GM19351 (cell line): ENCODE results near the gene ARMH4.

Experiments used
- ATAC-seq: cut with Tn5 transposase; IDR thresholded peaks from one replicate; pipeline ENCODE4 v1.9.1; 2021; ENCODE audit warnings: mild to moderate bottlenecking, moderate library complexity; ENCODE audit not compliant: unreplicated experiment

Gene ARMH4

GRCh38 chr14:58055497-58056010 is 96.5 kb downstream of the ARMH4 start:
- ATAC-seq, result no peak

GRCh38 chr14:58054100-58054499 is 97.9 kb downstream of the ARMH4 start:
- ATAC-seq, result no peak

DNA sequence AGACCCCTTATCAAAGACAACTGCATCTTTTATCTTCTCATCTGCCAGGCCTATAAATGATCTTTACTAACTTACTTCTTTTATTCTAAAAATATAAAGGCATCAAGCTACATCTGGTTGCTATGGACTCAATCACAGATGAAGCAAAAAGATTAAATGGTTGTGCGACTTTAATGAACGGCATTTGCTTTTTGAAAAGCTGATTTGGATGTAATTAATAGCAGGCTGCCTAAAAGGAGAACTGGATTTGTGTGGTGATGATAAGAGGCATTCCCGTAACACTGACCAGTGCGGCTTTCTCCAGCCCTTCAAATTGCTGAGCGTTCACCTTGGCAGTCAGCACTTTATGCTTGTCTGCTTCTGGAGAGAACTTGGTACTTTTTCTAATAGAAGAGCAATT is 103.8 kb downstream of the ARMH4 start:
- no peak for ATAC-seq

GRCh38 chr14:58027904-58028303 is 124.1 kb downstream of the ARMH4 start:
- ATAC-seq, result no peak

- no peak for ATAC-seq
Observed at GRCh38 chr14:58026967-58027366, 125.0 kb downstream of the ARMH4 start.

DNA sequence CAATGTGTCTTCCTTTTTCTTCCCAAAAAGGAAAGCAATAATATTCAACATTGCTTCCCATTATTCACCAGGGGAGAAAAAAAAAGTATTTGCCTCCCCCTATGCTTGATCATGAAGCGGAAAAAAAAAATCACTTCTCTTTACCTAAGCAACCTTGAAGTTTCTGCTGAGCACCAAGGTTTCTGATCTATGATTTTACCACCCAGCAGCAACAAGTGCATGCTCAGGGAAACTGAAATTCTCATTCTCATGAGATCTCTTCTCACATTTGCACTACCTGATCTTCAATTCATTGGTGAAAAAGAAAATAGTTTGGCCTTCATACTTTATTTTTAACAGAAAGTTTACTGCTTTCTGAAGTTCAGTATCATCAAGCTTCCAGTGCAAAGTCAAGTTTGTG is 125.8 kb downstream of the ARMH4 start:
- ATAC-seq, result no peak

DNA sequence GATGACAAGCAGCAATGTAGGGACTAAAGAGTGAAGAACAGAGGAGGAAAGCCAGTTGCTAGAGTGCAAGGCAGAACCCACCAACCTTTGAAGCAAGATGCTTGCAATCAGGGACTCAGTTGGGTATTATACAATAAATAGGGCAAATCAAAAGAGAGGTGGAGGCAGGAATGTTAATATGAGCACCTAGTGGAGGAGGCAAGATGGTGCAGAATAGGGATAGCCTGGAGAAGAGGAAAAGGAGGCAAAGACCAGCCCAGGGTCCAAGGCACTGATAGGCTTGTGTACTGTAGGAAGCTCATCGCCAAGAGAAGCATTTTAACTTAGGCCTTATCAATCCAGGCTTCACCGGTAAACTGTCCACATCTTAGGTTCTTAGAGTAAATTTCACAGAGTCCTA is 137.2 kb downstream of the ARMH4 start:
- ATAC-seq, result no peak

DNA sequence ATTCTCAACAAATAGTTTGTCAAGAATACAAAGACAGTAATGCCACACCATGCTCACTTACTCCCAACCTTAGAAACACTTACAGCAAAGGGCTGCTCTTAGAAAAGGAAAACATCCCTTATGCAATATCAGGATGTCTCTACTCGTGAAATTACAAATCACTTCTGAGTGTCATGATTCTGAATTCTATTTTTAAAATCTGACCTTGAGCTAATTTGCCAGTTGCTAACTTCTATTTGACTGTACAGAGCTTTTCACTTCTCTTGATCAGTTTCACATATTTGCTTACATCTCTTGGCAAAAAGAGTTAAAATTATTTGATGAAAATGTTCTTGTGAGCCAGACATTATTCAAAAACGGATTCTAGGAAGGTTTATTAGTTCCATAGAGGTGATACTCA is 149.4 kb downstream of the ARMH4 start:
- ATAC-seq, result peak; percentile 57

DNA sequence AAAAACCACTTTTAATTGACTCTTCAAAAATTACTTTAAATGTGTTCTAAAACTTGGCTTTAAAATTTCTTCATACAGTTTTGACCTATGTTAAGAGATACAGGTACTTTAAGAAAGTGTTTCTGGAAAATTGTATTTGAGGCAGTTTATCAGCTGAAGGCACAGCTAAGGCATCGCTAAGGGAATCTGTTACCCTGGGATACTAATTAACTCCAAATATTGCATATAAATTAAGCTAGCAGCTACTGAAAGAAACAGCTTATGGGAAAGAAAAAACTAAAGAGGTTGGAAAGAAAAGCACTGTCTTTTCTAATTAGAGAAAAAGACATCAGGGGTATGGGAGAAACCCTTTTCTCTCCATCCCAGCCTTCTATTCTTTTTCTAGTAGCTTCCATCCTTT is 152.0 kb downstream of the ARMH4 start:
- no peak for ATAC-seq

- no peak for ATAC-seq
Observed at GRCh38 chr14:57999471-57999870, 152.5 kb downstream of the ARMH4 start.

GRCh38 chr14:57998766-57999165 is 153.2 kb downstream of the ARMH4 start:
- ATAC-seq, result no peak

GRCh38 chr14:57991353-57991752 is 160.7 kb downstream of the ARMH4 start:
- no peak for ATAC-seq

GRCh38 chr14:57988445-57988844 is 163.6 kb downstream of the ARMH4 start:
- ATAC-seq, result no peak

DNA sequence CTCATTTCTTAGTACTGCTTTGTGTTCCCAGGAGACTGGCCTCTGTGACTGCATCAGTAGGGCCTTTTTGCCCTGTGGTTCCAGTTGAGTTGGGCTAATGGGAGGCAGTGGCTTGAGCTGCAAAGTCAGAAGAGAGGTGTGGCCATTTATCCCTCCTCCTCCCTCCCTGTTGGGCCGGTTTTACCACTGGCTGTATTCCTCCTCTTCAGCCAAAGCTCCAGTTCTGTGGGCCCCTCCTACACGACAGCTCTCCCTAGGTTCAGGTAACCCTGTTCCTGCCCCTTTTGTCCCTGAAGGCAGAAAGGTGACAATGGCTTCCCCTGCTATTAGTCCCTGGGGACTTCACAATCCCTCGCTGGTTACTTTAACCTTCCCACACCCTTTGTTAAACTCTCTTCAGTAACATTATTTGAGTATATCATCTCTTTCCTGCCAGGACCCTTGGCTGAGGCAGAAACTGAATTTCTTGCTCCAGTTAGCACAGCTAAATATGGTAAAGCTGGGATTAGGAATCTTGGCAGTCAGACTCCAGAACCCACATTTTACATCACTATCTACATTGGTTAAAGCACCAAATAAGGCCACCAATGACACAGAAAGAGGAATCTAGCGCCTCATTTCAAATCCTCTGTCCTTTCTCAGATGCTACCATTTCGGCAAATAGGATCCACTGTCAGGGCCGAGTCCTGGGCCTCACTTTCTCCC is 164.3 kb downstream of the ARMH4 start:
- no peak for ATAC-seq

DNA sequence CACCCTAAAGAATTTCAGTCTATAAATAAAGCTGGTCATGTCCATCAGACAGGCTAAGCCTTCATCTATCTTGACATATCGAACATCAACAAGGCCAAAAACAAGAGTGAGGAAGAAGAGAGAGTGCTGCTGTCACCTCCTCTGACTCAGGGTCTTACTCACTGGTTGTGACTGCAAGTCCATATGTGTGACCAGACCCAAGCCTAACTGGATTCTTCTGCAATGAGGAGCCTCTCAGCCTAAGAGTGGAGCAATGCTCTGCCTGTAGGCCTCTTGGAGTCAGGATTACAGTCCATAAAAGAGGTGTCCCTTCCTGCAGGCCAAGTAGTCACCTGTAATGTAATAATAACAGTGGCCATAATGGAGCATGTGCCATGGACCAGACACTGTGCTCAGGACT is 165.0 kb downstream of the ARMH4 start:
- no peak for ATAC-seq

GRCh38 chr14:57982804-57983634 is 169.0 kb downstream of the ARMH4 start:
- no peak for ATAC-seq

- no peak for ATAC-seq
Observed at GRCh38 chr14:57981817-57982560, 170.0 kb downstream of the ARMH4 start.

GRCh38 chr14:57979376-57980048 is 172.5 kb downstream of the ARMH4 start:
- no peak for ATAC-seq

GRCh38 chr14:57976701-57977100 is 175.3 kb downstream of the ARMH4 start:
- ATAC-seq, result no peak

DNA sequence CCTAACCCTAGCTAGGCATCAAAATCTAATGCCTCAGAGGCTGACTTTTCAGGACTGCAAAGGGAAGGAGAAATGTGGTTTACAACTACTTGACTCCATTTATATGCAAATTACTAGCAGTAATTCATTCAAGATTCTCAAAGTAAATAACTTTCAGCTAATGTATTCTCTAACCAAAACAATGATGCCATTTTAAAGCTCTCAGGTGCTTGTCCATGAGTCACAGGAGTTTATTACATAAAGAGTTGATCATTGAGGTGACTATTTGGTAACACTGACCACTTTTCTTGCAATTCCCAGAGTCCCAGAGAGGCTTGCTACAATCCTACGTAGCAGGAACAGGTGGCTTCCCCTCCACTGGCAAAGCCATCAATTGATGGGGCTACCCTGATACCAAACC is 177.1 kb downstream of the ARMH4 start:
- ATAC-seq, result no peak

DNA sequence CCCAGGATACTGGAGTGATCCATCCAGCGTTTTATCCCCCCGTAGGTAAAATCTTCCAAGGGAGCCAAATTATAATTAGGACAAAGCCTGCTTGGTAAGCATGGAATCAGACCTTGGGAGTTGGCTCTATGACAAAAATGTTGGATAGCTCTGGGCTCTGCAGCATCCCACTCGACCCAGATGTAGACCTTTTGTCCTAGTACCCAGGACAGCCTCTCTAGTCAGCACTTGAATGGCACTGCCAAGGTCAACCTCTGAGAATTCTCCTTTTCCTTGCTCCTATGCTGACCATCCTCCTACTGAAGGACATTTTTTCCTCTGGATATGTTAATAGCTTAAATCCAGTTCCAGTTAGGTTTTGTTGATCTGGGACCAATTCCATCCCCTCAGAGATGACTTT is 181.4 kb downstream of the ARMH4 start:
- ATAC-seq, result no peak
